SK-N-SH (cell line): ENCODE results near the gene LYRM2. TPM values are rescaled to one million over a fixed set of nuclear protein-coding genes. Genes with fewer than 3 reads are reported as not detected.

Experiments
- CTCF ChIA-PET: fragments of 300-600, 350-600 bp; formaldehyde crosslinking; extraction: SDS; loops from one replicate; lab custom pipeline; 2021; lab: Yijun Ruan, JAX
- POLR2A ChIA-PET: fragments of 350-600 bp; sonication (Branson Sonifier 250); formaldehyde crosslinking; extraction: SDS; loops from one replicate; lab custom pipeline; 2020; ENCODE audit warnings: antibody characterized with exemption, inconsistent platforms; lab: Yijun Ruan, JAX
- DNase-seq: peaks from one replicate; pipeline ENCODE4 v3.0.0; 2012
- H2AFZ ChIP-seq: fragments of 200-600 bp; sonication (generic); 2 replicates; pipeline ENCODE4 v1.8.1; 2016; ENCODE audit warnings: antibody characterized with exemption, mild to moderate bottlenecking, low read depth
- H3F3A ChIP-seq: fragments of 200-600 bp; sonication (generic); replicated peaks from 2 replicates; pipeline ENCODE3; 2016; ENCODE audit warnings: antibody characterized with exemption, mild to moderate bottlenecking; ENCODE audit not compliant: insufficient read depth
- H3K27ac ChIP-seq, 2 experiments: fragments of 200-500 bp in 1 of 2; fragments of 200-600 bp in 1 of 2; sonication (Bioruptor generic) in 1 of 2; sonication (generic), shearing (Covaris generic) in 1 of 2; 2 replicates each; pipeline versions ENCODE4 v1.5.1 to v1.6.1; 2014 to 2016; ENCODE audit warnings: low read depth in 2 of 2, inconsistent platforms in 1 of 2, low read length in 1 of 2, mild to moderate bottlenecking in 1 of 2, mixed read lengths in 1 of 2
- H3K27me3 ChIP-seq: fragments of 200-600 bp; sonication (generic), shearing (Covaris generic); 2 replicates; pipeline ENCODE4 v1.6.1; 2016; ENCODE audit warnings: mixed run types; ENCODE audit not compliant: insufficient read depth
- H3K36me3 ChIP-seq, 2 experiments: fragments of 200-500 bp in 1 of 2; fragments of 200-600 bp in 1 of 2; sonication (Bioruptor generic) in 1 of 2; sonication (generic) in 1 of 2; replicated peaks in 1 of 2; 2 replicates each; pipeline versions ENCODE3 to v1.5.1; 2014 to 2016; ENCODE audit warnings: low read length in 1 of 2, mild to moderate bottlenecking in 1 of 2; ENCODE audit not compliant: insufficient read depth in 2 of 2, control insufficient read depth in 1 of 2
- H3K4me1 ChIP-seq, 2 experiments: fragments of 200-500 bp in 1 of 2; fragments of 200-600 bp in 1 of 2; sonication (Bioruptor generic) in 1 of 2; sonication (generic), shearing (Covaris generic) in 1 of 2; 2 replicates each; pipeline versions ENCODE4 v1.5.1 to v1.6.1; 2014 to 2016; ENCODE audit warnings: low read depth in 1 of 2, low read length in 1 of 2, mixed run types in 1 of 2; ENCODE audit not compliant: insufficient read depth in 2 of 2, control insufficient read depth in 1 of 2
- H3K4me2 ChIP-seq: fragments of 200-600 bp; sonication (generic), shearing (Covaris generic); 2 replicates; pipeline ENCODE4 v1.6.1; 2017; ENCODE audit warnings: mixed run types
- H3K4me3 ChIP-seq, 2 experiments: fragments of 200-500 bp in 1 of 2; fragments of 200-600 bp in 1 of 2; sonication (Bioruptor generic) in 1 of 2; sonication (generic), shearing (Covaris generic) in 1 of 2; 2 replicates each; pipeline versions ENCODE4 v1.5.1 to v1.8.1; 2014 to 2016; ENCODE audit warnings: low read depth in 2 of 2, inconsistent platforms in 1 of 2, low read length in 1 of 2, mild to moderate bottlenecking in 1 of 2, mixed read lengths in 1 of 2, moderate library complexity in 1 of 2
- H3K79me2 ChIP-seq: fragments of 200-600 bp; sonication (generic); 2 replicates; pipeline ENCODE4 v1.8.1; 2017; ENCODE audit warnings: mild to moderate bottlenecking; ENCODE audit not compliant: insufficient read depth
- H3K9ac ChIP-seq: fragments of 200-600 bp; sonication (generic); 2 replicates; pipeline ENCODE4 v1.6.1; 2017; ENCODE audit warnings: mixed run types
- H3K9me2 ChIP-seq: fragments of 200-600 bp; sonication (generic); 2 replicates; pipeline ENCODE4 v1.6.1; 2017; ENCODE audit warnings: mixed run types
- H3K9me3 ChIP-seq: fragments of 200-600 bp; sonication (generic); 2 replicates; pipeline ENCODE4 v1.6.1; 2017; ENCODE audit warnings: mixed run types, mild to moderate bottlenecking, moderate library complexity
- H4K20me1 ChIP-seq: fragments of 200-600 bp; sonication (generic); 2 replicates; pipeline ENCODE4 v1.6.1; 2017; ENCODE audit warnings: mild to moderate bottlenecking, mixed run types; ENCODE audit not compliant: insufficient read depth
- CHD2 ChIP-seq: fragments of 150-350 bp; IDR thresholded peaks from 2 replicates; pipeline ENCODE4 v1.6.1; 2018; ENCODE audit warnings: low read length; ENCODE audit not compliant: partially characterized antibody
- EZH2phosphoT487 ChIP-seq: fragments of 200-600 bp; sonication (generic); IDR thresholded peaks from 2 replicates; pipeline ENCODE4 v1.6.1; 2017; ENCODE audit warnings: low read depth, mixed run types, mild to moderate bottlenecking, antibody characterized with exemption, moderate library complexity, borderline replicate concordance
- FOSL2 ChIP-seq: IDR thresholded peaks from 2 replicates; pipeline ENCODE4 v1.4.0; 2012; ENCODE audit warnings: low read depth, mild to moderate bottlenecking, moderate library complexity, borderline replicate concordance
- FOXM1 ChIP-seq: IDR thresholded peaks from 2 replicates; pipeline ENCODE4 v1.4.0; 2012; ENCODE audit warnings: low read depth, mild to moderate bottlenecking
- GABPA ChIP-seq: IDR thresholded peaks from 2 replicates; pipeline ENCODE4 v1.4.0; 2012; ENCODE audit warnings: low read depth, mild to moderate bottlenecking
- MXI1 ChIP-seq: IDR thresholded peaks from 2 replicates; pipeline ENCODE4 v1.6.1; 2012; ENCODE audit warnings: mild to moderate bottlenecking, low read depth, low read length, improper control_type of control experiment
- POLR2AphosphoS5 ChIP-seq: IDR thresholded peaks from 2 replicates; pipeline ENCODE4 v1.6.1; 2012; ENCODE audit warnings: low read depth, low read length
- RCOR1 ChIP-seq: fragments of 150-350 bp; IDR thresholded peaks from 2 replicates; pipeline ENCODE4 v1.6.1; 2017; ENCODE audit warnings: antibody characterized with exemption, low read length
- RFX5 ChIP-seq: IDR thresholded peaks from 2 replicates; pipeline ENCODE4 v1.6.1; 2012; ENCODE audit warnings: mild to moderate bottlenecking, improper control_type of control experiment, low read length
- TAF1 ChIP-seq: IDR thresholded peaks from 2 replicates; pipeline ENCODE4 v1.6.1; 2012; ENCODE audit warnings: low read depth, mild to moderate bottlenecking, low read length, moderate library complexity, borderline replicate concordance
- TEAD4 ChIP-seq: IDR thresholded peaks from 2 replicates; pipeline ENCODE4 v1.4.0; 2012; ENCODE audit warnings: mild to moderate bottlenecking, borderline replicate concordance; ENCODE audit not compliant: insufficient read depth
- YY1 ChIP-seq: IDR thresholded peaks from 2 replicates; pipeline ENCODE4 v1.4.0; 2012; ENCODE audit warnings: low read depth, mild to moderate bottlenecking
- WGBS: methylation state at CpG from one replicate; pipeline ENCODE4 v1.1.6; 2017; ENCODE audit warnings: low lambda C conversion rate; 5-methylcytosine and 5-hydroxymethylcytosine counted together
- polyA plus RNA-seq, 3 experiments: library from polyadenylated mRNA; depleted of rRNA; stranded (reverse); fragments of >200 nt; gene quantifications; 2 replicates each; pipeline ENCODE4 v1.2.3, GENCODE V29; 2012
- TF ChIP-seq, protein P1 (sequence below): fragments of 150-350 bp; IDR thresholded peaks from 2 replicates; pipeline ENCODE4 v1.6.1; 2016; ENCODE audit warnings: mild to moderate bottlenecking, low read depth, low read length
- TF ChIP-seq, protein P2 (sequence below): fragments of 150-350 bp; IDR thresholded peaks from 2 replicates; pipeline ENCODE4 v1.6.1; 2017; ENCODE audit warnings: antibody characterized with exemption, low read length, low read depth, borderline replicate concordance
- TF ChIP-seq, protein P3 (sequence below): IDR thresholded peaks from 2 replicates; pipeline ENCODE4 v1.4.0; 2012; ENCODE audit warnings: low read depth, borderline replicate concordance
- TF ChIP-seq, protein P4 (sequence below): IDR thresholded peaks from 2 replicates; pipeline ENCODE4 v1.4.0; 2012; ENCODE audit warnings: low read depth, borderline replicate concordance
- TF ChIP-seq, protein P5 (sequence below): IDR thresholded peaks from 2 replicates; pipeline ENCODE4 v1.6.1; 2012; ENCODE audit warnings: mild to moderate bottlenecking, low read depth, low read length, moderate library complexity

The LYRM2 gene
- polyA plus RNA-seq, 1 of the 3 experiments (the other 2 are of a cell fraction) = 14.5 TPM

DNA sequence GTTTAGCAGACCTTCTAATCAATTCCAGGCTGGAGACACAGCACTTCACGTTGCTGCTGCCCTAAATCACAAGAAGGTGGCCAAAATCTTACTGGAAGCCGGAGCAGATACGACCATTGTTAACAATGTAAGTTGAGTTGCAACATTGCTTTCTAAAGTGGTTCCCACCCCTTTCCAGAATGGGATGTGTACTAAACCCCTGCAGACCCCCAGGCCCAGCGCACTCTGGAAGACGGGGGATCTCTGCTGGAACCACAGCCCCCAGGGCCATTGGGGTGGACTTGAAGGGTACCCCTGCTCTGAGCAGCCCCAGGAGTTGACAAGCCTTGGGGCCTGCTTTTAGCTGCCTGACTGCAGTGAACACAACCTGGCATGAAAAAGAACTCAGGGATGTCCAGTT lies 22.0 kb downstream of the LYRM2 start:
- 88% methylated on average over 3 of the region's 5 CpGs for WGBS
- no peaks in the 10 kb centered on the region for H3K27me3 ChIP-seq
- H3K4me3 ChIP-seq = no peak overlapping the region
- H3K9me3 ChIP-seq = no peaks in the 10 kb centered on the region
- H3K9ac ChIP-seq = no peak overlapping the region
- H3K4me1 ChIP-seq = no peaks in the 10 kb centered on the region
- TF ChIP-seq TAF1 = no peak
- TF ChIP-seq, protein P1, sequence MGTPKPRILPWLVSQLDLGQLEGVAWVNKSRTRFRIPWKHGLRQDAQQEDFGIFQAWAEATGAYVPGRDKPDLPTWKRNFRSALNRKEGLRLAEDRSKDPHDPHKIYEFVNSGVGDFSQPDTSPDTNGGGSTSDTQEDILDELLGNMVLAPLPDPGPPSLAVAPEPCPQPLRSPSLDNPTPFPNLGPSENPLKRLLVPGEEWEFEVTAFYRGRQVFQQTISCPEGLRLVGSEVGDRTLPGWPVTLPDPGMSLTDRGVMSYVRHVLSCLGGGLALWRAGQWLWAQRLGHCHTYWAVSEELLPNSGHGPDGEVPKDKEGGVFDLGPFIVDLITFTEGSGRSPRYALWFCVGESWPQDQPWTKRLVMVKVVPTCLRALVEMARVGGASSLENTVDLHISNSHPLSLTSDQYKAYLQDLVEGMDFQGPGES = no peak
- TF ChIP-seq MXI1 = no peak
- no peak for TF ChIP-seq FOSL2
- TF ChIP-seq, protein P2, sequence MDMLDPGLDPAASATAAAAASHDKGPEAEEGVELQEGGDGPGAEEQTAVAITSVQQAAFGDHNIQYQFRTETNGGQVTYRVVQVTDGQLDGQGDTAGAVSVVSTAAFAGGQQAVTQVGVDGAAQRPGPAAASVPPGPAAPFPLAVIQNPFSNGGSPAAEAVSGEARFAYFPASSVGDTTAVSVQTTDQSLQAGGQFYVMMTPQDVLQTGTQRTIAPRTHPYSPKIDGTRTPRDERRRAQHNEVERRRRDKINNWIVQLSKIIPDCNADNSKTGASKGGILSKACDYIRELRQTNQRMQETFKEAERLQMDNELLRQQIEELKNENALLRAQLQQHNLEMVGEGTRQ = no peak
- TF ChIP-seq CHD2 = no peak
- TF ChIP-seq POLR2AphosphoS5 = no peak
- TF ChIP-seq RCOR1 = no peak
- no peak for TF ChIP-seq TEAD4
- TF ChIP-seq YY1 = no peak
- TF ChIP-seq RFX5 = no peak
- TF ChIP-seq, protein P3, sequence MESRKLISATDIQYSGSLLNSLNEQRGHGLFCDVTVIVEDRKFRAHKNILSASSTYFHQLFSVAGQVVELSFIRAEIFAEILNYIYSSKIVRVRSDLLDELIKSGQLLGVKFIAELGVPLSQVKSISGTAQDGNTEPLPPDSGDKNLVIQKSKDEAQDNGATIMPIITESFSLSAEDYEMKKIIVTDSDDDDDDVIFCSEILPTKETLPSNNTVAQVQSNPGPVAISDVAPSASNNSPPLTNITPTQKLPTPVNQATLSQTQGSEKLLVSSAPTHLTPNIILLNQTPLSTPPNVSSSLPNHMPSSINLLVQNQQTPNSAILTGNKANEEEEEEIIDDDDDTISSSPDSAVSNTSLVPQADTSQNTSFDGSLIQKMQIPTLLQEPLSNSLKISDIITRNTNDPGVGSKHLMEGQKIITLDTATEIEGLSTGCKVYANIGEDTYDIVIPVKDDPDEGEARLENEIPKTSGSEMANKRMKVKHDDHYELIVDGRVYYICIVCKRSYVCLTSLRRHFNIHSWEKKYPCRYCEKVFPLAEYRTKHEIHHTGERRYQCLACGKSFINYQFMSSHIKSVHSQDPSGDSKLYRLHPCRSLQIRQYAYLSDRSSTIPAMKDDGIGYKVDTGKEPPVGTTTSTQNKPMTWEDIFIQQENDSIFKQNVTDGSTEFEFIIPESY = no peak
- TF ChIP-seq, protein P4, sequence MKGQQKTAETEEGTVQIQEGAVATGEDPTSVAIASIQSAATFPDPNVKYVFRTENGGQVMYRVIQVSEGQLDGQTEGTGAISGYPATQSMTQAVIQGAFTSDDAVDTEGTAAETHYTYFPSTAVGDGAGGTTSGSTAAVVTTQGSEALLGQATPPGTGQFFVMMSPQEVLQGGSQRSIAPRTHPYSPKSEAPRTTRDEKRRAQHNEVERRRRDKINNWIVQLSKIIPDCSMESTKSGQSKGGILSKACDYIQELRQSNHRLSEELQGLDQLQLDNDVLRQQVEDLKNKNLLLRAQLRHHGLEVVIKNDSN = no peak
- TF ChIP-seq, protein P5, sequence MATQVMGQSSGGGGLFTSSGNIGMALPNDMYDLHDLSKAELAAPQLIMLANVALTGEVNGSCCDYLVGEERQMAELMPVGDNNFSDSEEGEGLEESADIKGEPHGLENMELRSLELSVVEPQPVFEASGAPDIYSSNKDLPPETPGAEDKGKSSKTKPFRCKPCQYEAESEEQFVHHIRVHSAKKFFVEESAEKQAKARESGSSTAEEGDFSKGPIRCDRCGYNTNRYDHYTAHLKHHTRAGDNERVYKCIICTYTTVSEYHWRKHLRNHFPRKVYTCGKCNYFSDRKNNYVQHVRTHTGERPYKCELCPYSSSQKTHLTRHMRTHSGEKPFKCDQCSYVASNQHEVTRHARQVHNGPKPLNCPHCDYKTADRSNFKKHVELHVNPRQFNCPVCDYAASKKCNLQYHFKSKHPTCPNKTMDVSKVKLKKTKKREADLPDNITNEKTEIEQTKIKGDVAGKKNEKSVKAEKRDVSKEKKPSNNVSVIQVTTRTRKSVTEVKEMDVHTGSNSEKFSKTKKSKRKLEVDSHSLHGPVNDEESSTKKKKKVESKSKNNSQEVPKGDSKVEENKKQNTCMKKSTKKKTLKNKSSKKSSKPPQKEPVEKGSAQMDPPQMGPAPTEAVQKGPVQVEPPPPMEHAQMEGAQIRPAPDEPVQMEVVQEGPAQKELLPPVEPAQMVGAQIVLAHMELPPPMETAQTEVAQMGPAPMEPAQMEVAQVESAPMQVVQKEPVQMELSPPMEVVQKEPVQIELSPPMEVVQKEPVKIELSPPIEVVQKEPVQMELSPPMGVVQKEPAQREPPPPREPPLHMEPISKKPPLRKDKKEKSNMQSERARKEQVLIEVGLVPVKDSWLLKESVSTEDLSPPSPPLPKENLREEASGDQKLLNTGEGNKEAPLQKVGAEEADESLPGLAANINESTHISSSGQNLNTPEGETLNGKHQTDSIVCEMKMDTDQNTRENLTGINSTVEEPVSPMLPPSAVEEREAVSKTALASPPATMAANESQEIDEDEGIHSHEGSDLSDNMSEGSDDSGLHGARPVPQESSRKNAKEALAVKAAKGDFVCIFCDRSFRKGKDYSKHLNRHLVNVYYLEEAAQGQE = no peak
- no peak for TF ChIP-seq FOXM1
- no peak for TF ChIP-seq EZH2phosphoT487
- TF ChIP-seq GABPA = no peak
- TF ChIP-seq, all 33 proteins: peak for 0
- H4K20me1 ChIP-seq = no peaks in the 10 kb centered on the region
- no peak overlapping the region for H2AFZ ChIP-seq
- H3K36me3 ChIP-seq = no peaks in the 10 kb centered on the region
- no peak overlapping the region for H3K4me2 ChIP-seq
- H3K9me2 ChIP-seq = no peaks in the 10 kb centered on the region
- H3F3A ChIP-seq = no peaks in the 10 kb centered on the region
- no peak overlapping the region for H3K27ac ChIP-seq
- no peaks in the 10 kb centered on the region for H3K79me2 ChIP-seq
- ChIA-PET CTCF (interaction anchor here (1.8 to 2.8 kb wide), 2 partner anchors 16 to 184 kb away, joined by 4 to 7 read pairs; no protein-coding TSS in a partner anchor), POLR2A (no interaction called here)
- DNase-seq = no peak
